Pancreas (tissue), 10 donors: ENCODE measurements around the gene ADAD2. TPM values are rescaled to one million over a fixed set of nuclear protein-coding genes. Genes with fewer than 3 reads are reported as not detected.

Experiments used
- ATAC-seq, 4 donors: fragments of 200-7000 bp; cut with Tn5 transposase; one replicate each; pipeline versions ENCODE4 v1.8.0 to v1.9.1; 2020; ENCODE audit warnings: mild to moderate bottlenecking in 4 of 4, moderate library complexity in 4 of 4
- DNase-seq, 6 donors: peaks; one replicate each; pipeline ENCODE4 v3.0.0-alpha.2; 2020
- FAIRE-seq: peaks from 2 replicates; lab custom pipeline; 2012; peaks lifted over from hg19 to GRCh38; lab: Jason Lieb, UNC
- H3K27ac ChIP-seq, 4 donors: fragments of 200-600 bp; sonication (generic); 1 replicate in 3 of 4; 2 replicates in 1 of 4; pipeline versions ENCODE4 v1.5.0 to v1.8.0; 2020
- H3K27me3 ChIP-seq, 4 donors: fragments of 200-600 bp; one replicate each; pipeline ENCODE4 v1.8.0; 2021
- H3K36me3 ChIP-seq, 3 donors: fragments of 200-600 bp; sonication (generic) in 1 of 3; one replicate each; pipeline versions ENCODE4 v1.5.0 to v1.8.0; 2020 to 2021
- H3K4me1 ChIP-seq, 3 donors: fragments of 200-600 bp; one replicate each; pipeline ENCODE4 v1.8.0; 2021
- H3K4me3 ChIP-seq, 4 donors: fragments of 200-600 bp; sonication (generic) in 2 of 4; one replicate each; pipeline versions ENCODE4 v1.5.0 to v1.8.0; 2020 to 2021
- H3K9me3 ChIP-seq, 4 donors: fragments of 200-600 bp; one replicate each; pipeline ENCODE4 v1.8.0; 2021
- CTCF ChIP-seq, 4 donors: fragments of 200-600 bp; sonication (generic) in 3 of 4; IDR thresholded peaks; one replicate each; pipeline versions ENCODE4 v1.5.0 to v1.8.0; 2021; ENCODE audit warnings: antibody characterized with exemption in 4 of 4
- WGBS, 2 donors: extraction: QIAGEN DNeasy Blood & Tissue Kit; methylation state at CpG; one replicate each; pipeline ENCODE4 v1.1.7; 2013; 5-methylcytosine and 5-hydroxymethylcytosine counted together
- intact Hi-C, 3 donors: fragments of 100-400 bp; cut with DNase I; formaldehyde crosslinking; loops; one replicate each; pipeline versions ENCODE4 v1.11.1 to v1.14.2; 2022
- polyA plus RNA-seq, 2 donors: library from polyadenylated mRNA; stranded (reverse); fragments of 200-250 nt; gene quantifications; one replicate each; pipeline ENCODE4 v1.2.3, GENCODE V29; 2013
- total RNA-seq, 6 donors: library from RNA; stranded (reverse); fragmentation: NEBNext Ultra II Directional in 4 of 6; extraction: Animal tissue kit (Norgen Biotek cat#: 25700) in 4 of 6; gene quantifications; one replicate each; pipeline versions ENCODE4 v1.2.1 to v1.2.4, GENCODE V29; 2021 to 2023
- donor health status: healthy with polysubstance abuse.
- donor health status: DM: no; HTN: no; CAD: no; lungs with moderate emphysema.
- donor health status: DM: no; HTN: no; CAD: no.
- donor health status: control.
- donor health status: control.
- donor health status: Bipolar disorder and iron deficiency.
- donor health status: DM: yes; HTN: yes; CAD: no.
- donor health status: DM: no; HTN: no; CAD: no.
- donor health status: DM: no; HTN: no; CAD: no.
- donor health status: DM: yes; HTN: yes; CAD: no.

ADAD2 gene
- total and polyA plus RNA-seq, 8 donors = 0.19 to 3.8 (median 1.3) TPM; not detected in 4

- Histone ChIP-seq H3K27me3 (peaks cover 0 to 4% (median 0%) of the 10 kb centered on the region in 4 donors), H3K27ac (no peak overlapping the region), H3K9me3 (no peaks in the 10 kb centered on the region), H3K4me1 (no peaks in the 10 kb centered on the region), H3K36me3 (no peaks in the 10 kb centered on the region), H3K4me3 (no peak overlapping the region)
- no peak for TF ChIP-seq CTCF (IDR thresholded peaks at IDR 0.05)
- FAIRE-seq (no peak), DNase-seq (no peak), ATAC-seq (no peak)
- intact Hi-C loops = no loop called here
- WGBS, 2 donors = 58 to 67% methylated on average over 2 of the region's 2 CpGs
Observed at GRCh38 chr16:84240455-84240854, 49.5 kb downstream of the ADAD2 start.

- Histone ChIP-seq H3K4me1 (no peaks in the 10 kb centered on the region), H3K36me3 (no peaks in the 10 kb centered on the region), H3K4me3 (no peak overlapping the region), H3K27me3 (peaks cover 0 to 4% (median 0%) of the 10 kb centered on the region in 4 donors), H3K9me3 (no peaks in the 10 kb centered on the region), H3K27ac (no peak overlapping the region)
- FAIRE-seq = no peak
- 42 to 44% methylated on average over 1 of the region's 1 CpG for WGBS, 2 donors
- no peak for ATAC-seq
- intact Hi-C loops = no loop called here
- no peak for DNase-seq
- no peak for TF ChIP-seq CTCF (IDR thresholded peaks at IDR 0.05)
Observed at GRCh38 chr16:84241778-84242177, 50.8 kb downstream of the ADAD2 start.

GRCh38 chr16:84242839-84243238, 51.9 kb downstream of the ADAD2 start:
- FAIRE-seq (no peak), ATAC-seq (no peak)
- intact Hi-C loops = no loop called here

DNA sequence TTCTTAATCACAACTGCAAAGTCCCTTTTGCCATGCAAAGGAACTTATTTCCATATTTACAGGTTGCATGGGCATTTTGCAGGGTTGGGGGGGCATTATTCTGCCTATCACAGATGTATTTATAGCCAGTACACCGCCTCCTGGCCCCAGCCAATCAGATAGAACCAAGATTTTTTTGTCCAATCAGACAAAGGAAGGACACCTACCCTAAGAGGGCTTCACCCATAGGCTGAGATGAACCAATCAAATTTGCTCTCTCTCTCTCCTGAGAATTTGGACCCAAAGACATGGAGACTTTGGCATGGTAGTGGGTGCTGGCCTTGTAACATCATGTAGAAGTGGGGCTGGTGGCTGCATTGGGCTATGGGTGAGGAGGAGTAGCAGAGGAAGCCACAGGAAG, 52.8 kb downstream of the ADAD2 start:
- Histone ChIP-seq H3K27me3 (peaks cover 0 to 4% (median 0%) of the 10 kb centered on the region in 4 donors), H3K4me1 (no peaks in the 10 kb centered on the region), H3K36me3 (no peaks in the 10 kb centered on the region), H3K9me3 (no peaks in the 10 kb centered on the region), H3K4me3 (no peak overlapping the region), H3K27ac (no peak overlapping the region)
- no peak for DNase-seq
- intact Hi-C loops = no loop called here
- 74 to 81% methylated on average over 1 of the region's 1 CpG for WGBS, 2 donors
- no peak for TF ChIP-seq CTCF (IDR thresholded peaks at IDR 0.05)
- no peak for FAIRE-seq
- no peak for ATAC-seq

More at GRCh38 chr16:84242839-84243238, 51.9 kb downstream of the ADAD2 start:
- Histone ChIP-seq H3K36me3 (no peaks in the 10 kb centered on the region), H3K27me3 (peaks cover 0 to 4% (median 0%) of the 10 kb centered on the region in 4 donors), H3K27ac (no peak overlapping the region), H3K4me3 (no peak overlapping the region), H3K4me1 (no peaks in the 10 kb centered on the region), H3K9me3 (no peaks in the 10 kb centered on the region)
- TF ChIP-seq CTCF (IDR thresholded peaks at IDR 0.05) = no peak
- WGBS, 2 donors = 69 to 75% methylated on average over 9 of the region's 9 CpGs
- no peak for DNase-seq

GRCh38 chr16:84244728-84245127, 53.8 kb downstream of the ADAD2 start:
- Histone ChIP-seq H3K36me3 (no peaks in the 10 kb centered on the region), H3K4me1 (no peaks in the 10 kb centered on the region), H3K27ac (no peak overlapping the region), H3K4me3 (no peak overlapping the region), H3K9me3 (no peaks in the 10 kb centered on the region), H3K27me3 (peaks cover 0 to 4% (median 0%) of the 10 kb centered on the region in 4 donors)
- FAIRE-seq (no peak), ATAC-seq (no peak), DNase-seq (no peak)
- TF ChIP-seq CTCF (IDR thresholded peaks at IDR 0.05) = no peak
- WGBS, 2 donors = 99 to 100% methylated on average over 2 of the region's 2 CpGs
- intact Hi-C loops = no loop called here
